ENCODE data around the gene ILRUN. TPM values are rescaled to one million over a fixed set of nuclear protein-coding genes. Genes with fewer than 3 reads are reported as not detected.
A peak's percentile ranks its signal among the peaks of the same experiment; 100 is the strongest.

The ILRUN gene
- total RNA-seq, 1 experiment from 2014 or later, result 68.9 TPM

GRCh38 chr6:34688956-34689355, 7.6 kb downstream of the ILRUN start:
- no peak for DNase-seq
- Histone ChIP-seq H3K4me1 (replicated peaks; ENCODE audit: insufficient read depth) (peaks cover 3% of the 10 kb centered on the region; the same call in 1 of the 2 replicates), H3K27ac (no peak overlapping the region), H3K27me3 (ENCODE audit: insufficient read depth, low read depth) (no peaks in the 10 kb centered on the region), H3F3A (ENCODE audit: insufficient read depth, low read depth) (peaks cover 3% of the 10 kb centered on the region; the same call in 1 of the 2 replicates), H3K36me3 (ENCODE audit: low read depth) (peaks cover 9% of the 10 kb centered on the region), H3K9me2 (ENCODE audit: insufficient read depth) (no peaks in the 10 kb centered on the region), H3K4me2 (no peak overlapping the region), H3K79me2 (ENCODE audit: low read depth) (peaks cover 94% of the 10 kb centered on the region), H3K9me3 (ENCODE audit: insufficient read depth, low read depth) (no peaks in the 10 kb centered on the region), H2AFZ (no peak overlapping the region), H4K20me1 (ENCODE audit: insufficient read depth) (peaks cover 23% of the 10 kb centered on the region), H3K4me3 (no peak overlapping the region)
- CTCF ChIA-PET, result no interaction called here
- intact Hi-C loops (cut with micrococcal nuclease; ENCODE audit: unreplicated experiment), result no loop called here
- TF ChIP-seq CTCF (conservative IDR thresholded peaks at IDR 0.05), result no peak
- TF ChIP-seq EZH2 (IDR thresholded peaks at IDR 0.05; ENCODE audit: low read depth), result no peak
- no TSS peak for BruUV-seq (replicated peaks)
- POLR2A ChIA-PET (ENCODE audit: unreplicated experiment), result no interaction called here

GRCh38 chr6:34684919-34685318, 11.6 kb downstream of the ILRUN start:
- Histone ChIP-seq H3K4me3 (no peak overlapping the region), H3K9me2 (ENCODE audit: insufficient read depth) (no peaks in the 10 kb centered on the region), H3K4me1 (replicated peaks; ENCODE audit: insufficient read depth) (peaks cover 23% of the 10 kb centered on the region), H3K79me2 (ENCODE audit: low read depth) (peaks cover 86% of the 10 kb centered on the region), H3K27ac (peak overlapping the region; percentile 23; the same call in 1 of the 2 replicates), H2AFZ (no peak overlapping the region), H4K20me1 (ENCODE audit: insufficient read depth) (peaks cover 10% of the 10 kb centered on the region; the same call in 1 of the 2 replicates), H3K4me2 (no peak overlapping the region), H3K36me3 (ENCODE audit: low read depth) (peaks cover 9% of the 10 kb centered on the region), H3K9me3 (ENCODE audit: insufficient read depth, low read depth) (no peaks in the 10 kb centered on the region), H3K27me3 (ENCODE audit: insufficient read depth, low read depth) (no peaks in the 10 kb centered on the region), H3F3A (ENCODE audit: insufficient read depth, low read depth) (peaks cover 24% of the 10 kb centered on the region)
- BruUV-seq (replicated peaks), result no TSS peak
- TF ChIP-seq CTCF (conservative IDR thresholded peaks at IDR 0.05) (no peak), EZH2 (IDR thresholded peaks at IDR 0.05; ENCODE audit: low read depth) (no peak)
- POLR2A ChIA-PET (ENCODE audit: unreplicated experiment), result no interaction called here
- intact Hi-C loops (cut with micrococcal nuclease; ENCODE audit: unreplicated experiment), result no loop called here
- CTCF ChIA-PET, result no interaction called here
- no peak for DNase-seq

- POLR2A ChIA-PET (ENCODE audit: unreplicated experiment), result no interaction called here
- Histone ChIP-seq H4K20me1 (ENCODE audit: insufficient read depth) (0 out of 2 replicates have a peak, but pooled peaks cover 4% of the 10 kb centered on the region), H3K27ac (peak overlapping the region; percentile 23; the same call in 1 of the 2 replicates), H3K4me1 (replicated peaks; ENCODE audit: insufficient read depth) (peaks cover 29% of the 10 kb centered on the region), H3K79me2 (ENCODE audit: low read depth) (peaks cover 86% of the 10 kb centered on the region), H3F3A (ENCODE audit: insufficient read depth, low read depth) (peaks cover 24% of the 10 kb centered on the region), H3K9me2 (ENCODE audit: insufficient read depth) (no peaks in the 10 kb centered on the region), H3K27me3 (ENCODE audit: insufficient read depth, low read depth) (no peaks in the 10 kb centered on the region), H2AFZ (no peak overlapping the region), H3K4me3 (no peak overlapping the region), H3K4me2 (no peak overlapping the region), H3K9me3 (ENCODE audit: insufficient read depth, low read depth) (no peaks in the 10 kb centered on the region), H3K36me3 (ENCODE audit: low read depth) (peaks cover 9% of the 10 kb centered on the region)
- no peak for DNase-seq
- BruUV-seq (replicated peaks), result no TSS peak
- CTCF ChIA-PET, result no interaction called here
- no peak for TF ChIP-seq EZH2 (IDR thresholded peaks at IDR 0.05; ENCODE audit: low read depth)
- TF ChIP-seq CTCF (conservative IDR thresholded peaks at IDR 0.05), result no peak
- intact Hi-C loops (cut with micrococcal nuclease; ENCODE audit: unreplicated experiment), result no loop called here
Measured at GRCh38 chr6:34684364-34684763, 12.2 kb downstream of the ILRUN start.
